Measurements from ENCODE around the gene NECTIN3.

GRCh38 chr3:111194048-111194447 is 122.4 kb downstream of the NECTIN3 start:
- no peak for TF ChIP-seq CTCF (IDR thresholded peaks at IDR 0.05)
- no peak for TF ChIP-seq POLR2AphosphoS5 (IDR thresholded peaks at IDR 0.05; ENCODE audit: low read depth, low read length)

Measured in Panc1 (cell line).